HepG2 (cell line): ENCODE results near the gene PRDM10.

Source experiments
- E2F1 ChIP-seq: sonication (generic); formaldehyde crosslinking; IDR thresholded peaks from 2 replicates; pipeline ENCODE4 v1.5.0; 2020; ENCODE audit warnings: missing genetic modification reagents
- SETDB1 ChIP-seq: sonication (generic); formaldehyde crosslinking; IDR thresholded peaks from 2 replicates; pipeline ENCODE4 v1.5.1; 2020; ENCODE audit warnings: missing genetic modification reagents, mild to moderate bottlenecking, borderline replicate concordance
- U2AF1 ChIP-seq: fragments of 200-400 bp; formaldehyde crosslinking; optimal IDR thresholded peaks from 2 replicates; pipeline ENCODE3; 2017; ENCODE audit warnings: mild to moderate bottlenecking, low read depth, low read length
- ZNF510 ChIP-seq: sonication (generic); formaldehyde crosslinking; IDR thresholded peaks from 2 replicates; pipeline ENCODE4 v1.4.0; 2020; ENCODE audit warnings: low read depth, mild to moderate bottlenecking, missing genetic modification reagents
- ZNF589 ChIP-seq: sonication (generic); formaldehyde crosslinking; conservative IDR thresholded peaks from 2 replicates; pipeline ENCODE4 v1.8.0; 2022; ENCODE audit warnings: mild to moderate bottlenecking, moderate library complexity, missing genetic modification reagents

GRCh38 chr11:129933262-129933661 is 69.4 kb downstream of the PRDM10 start:
- no peak for TF ChIP-seq SETDB1
- TF ChIP-seq ZNF510 (CRISPR knock-in tag), result no peak
- no peak for TF ChIP-seq ZNF589 (CRISPR knock-in tag)
- TF ChIP-seq E2F1, result no peak
- TF ChIP-seq U2AF1, result no peak
